Fibroblast of skin of right quadriceps (primary cell): ENCODE measurements around the gene AGO4.
"Not testable (repeated sequence)": the region's sequence is repeated elsewhere in the genome, so short reads cannot be mapped to it uniquely, and the experiment has no call there.

ENCODE experiments used
- DNase-seq: peaks from one replicate; pipeline ENCODE4 v3.0.0-alpha.2; 2013

Gene AGO4

GRCh38 chr1:35812754-35813153 is 4.9 kb downstream of the AGO4 start:
- not testable (repeated sequence) for DNase-seq

GRCh38 chr1:35825255-35825654 is 17.4 kb downstream of the AGO4 start:
- no peak for DNase-seq

- no peak for DNase-seq
Observed at GRCh38 chr1:35832276-35832905, 24.6 kb downstream of the AGO4 start.

GRCh38 chr1:35833395-35833794 is 25.6 kb downstream of the AGO4 start:
- no peak for DNase-seq

- DNase-seq, result no peak
Observed at GRCh38 chr1:35834218-35834617, 26.4 kb downstream of the AGO4 start.

- no peak for DNase-seq
Observed at GRCh38 chr1:35835398-35835797, 27.6 kb downstream of the AGO4 start.

GRCh38 chr1:35836734-35837133 is 28.9 kb downstream of the AGO4 start:
- DNase-seq, result no peak

- DNase-seq, result no peak
Observed at GRCh38 chr1:35838693-35839245, 31.0 kb downstream of the AGO4 start.

GRCh38 chr1:35844826-35845225 is 37.0 kb downstream of the AGO4 start:
- no peak for DNase-seq

GRCh38 chr1:35845766-35846165 is 38.0 kb downstream of the AGO4 start:
- DNase-seq, result no peak

- DNase-seq, result no peak
Observed at GRCh38 chr1:35847935-35848565, 40.2 kb downstream of the AGO4 start.

- DNase-seq, result no peak
Observed at GRCh38 chr1:35850051-35850450, 42.2 kb downstream of the AGO4 start.

GRCh38 chr1:35850716-35851115 is 42.9 kb downstream of the AGO4 start:
- no peak for DNase-seq

GRCh38 chr1:35851132-35851869 is 43.5 kb downstream of the AGO4 start:
- peak; percentile 44 for DNase-seq

- no peak for DNase-seq
Observed at GRCh38 chr1:35852241-35852640, 44.4 kb downstream of the AGO4 start.

GRCh38 chr1:35854989-35855700 is 47.3 kb downstream of the AGO4 start:
- DNase-seq, result no peak

GRCh38 chr1:35856964-35857363 is 49.1 kb downstream of the AGO4 start:
- no peak for DNase-seq

- DNase-seq, result no peak
Observed at GRCh38 chr1:35857830-35858229, 50.0 kb downstream of the AGO4 start.

- no peak for DNase-seq
Observed at GRCh38 chr1:35860696-35861095, 52.9 kb downstream of the AGO4 start.

- DNase-seq, result no peak
Observed at GRCh38 chr1:35863136-35863535, 55.3 kb downstream of the AGO4 start.

GRCh38 chr1:35863881-35864625 is 56.2 kb downstream of the AGO4 start:
- DNase-seq, result no peak

GRCh38 chr1:35864813-35865212 is 57.0 kb downstream of the AGO4 start:
- no peak for DNase-seq

GRCh38 chr1:35866991-35867390 is 59.2 kb downstream of the AGO4 start:
- DNase-seq, result no peak
